Measurements from ENCODE around the gene CARD11. TPM values are rescaled to one million over a fixed set of nuclear protein-coding genes. Genes with fewer than 3 reads are reported as not detected.

CARD11 gene
- total and polyA plus RNA-seq, 8 donors, result 2.7 to 8.1 (median 3.9) TPM

- intact Hi-C loops (cut with DNase I), result no loop called here
Observed at GRCh38 chr7:2927592-2927991, 116.1 kb downstream of the CARD11 start.

GRCh38 chr7:2926896-2927405 is 116.7 kb downstream of the CARD11 start:
- Histone ChIP-seq H3K27ac (no peak overlapping the region), H3K9me3 (no peaks in the 10 kb centered on the region), H3K4me3 (no peak overlapping the region), H3K4me1 (no peaks in the 10 kb centered on the region), H3K36me3 (no peaks in the 10 kb centered on the region), H3K27me3 (peaks cover 0 to 39% of the 10 kb centered on the region in 2 donors)
- intact Hi-C loops (cut with DNase I), result no loop called here
- ATAC-seq, result no peak
- peak in 2 of 4 donors; percentile 4 to 36 for DNase-seq
- TF ChIP-seq CTCF (IDR thresholded peaks at IDR 0.05), result no peak

More at GRCh38 chr7:2927592-2927991, 116.1 kb downstream of the CARD11 start:
- Histone ChIP-seq H3K9me3 (no peaks in the 10 kb centered on the region), H3K36me3 (no peaks in the 10 kb centered on the region), H3K4me1 (no peaks in the 10 kb centered on the region), H3K27me3 (peaks cover 0 to 34% of the 10 kb centered on the region in 2 donors), H3K4me3 (no peak overlapping the region), H3K27ac (no peak overlapping the region)
- DNase-seq, result peak in 2 of 4 donors; percentile 11 to 41
- ATAC-seq, result no peak
- no peak for TF ChIP-seq CTCF (IDR thresholded peaks at IDR 0.05)

- Histone ChIP-seq H3K9me3 (no peaks in the 10 kb centered on the region), H3K36me3 (no peaks in the 10 kb centered on the region), H3K27me3 (peaks cover 0 to 39% of the 10 kb centered on the region in 2 donors), H3K4me1 (no peaks in the 10 kb centered on the region), H3K27ac (no peak overlapping the region), H3K4me3 (no peak overlapping the region)
- TF ChIP-seq CTCF (IDR thresholded peaks at IDR 0.05), result no peak
- no peak for ATAC-seq
- DNase-seq, result peak in 2 of 4 donors; percentile 18 to 41
- intact Hi-C loops (cut with DNase I), result no loop called here
Observed at GRCh38 chr7:2926120-2926895, 117.4 kb downstream of the CARD11 start.

GRCh38 chr7:2924866-2925840 is 118.5 kb downstream of the CARD11 start:
- H3K27me3 ChIP-seq, result peaks cover 0 to 38% of the 10 kb centered on the region in 2 donors
- H3K4me3 ChIP-seq, result no peak overlapping the region
- no peak for TF ChIP-seq CTCF (IDR thresholded peaks at IDR 0.05)
- intact Hi-C loops (cut with DNase I), result no loop called here
- H3K9me3 ChIP-seq, result no peaks in the 10 kb centered on the region
- no peak for ATAC-seq
- no peaks in the 10 kb centered on the region for H3K4me1 ChIP-seq
- H3K27ac ChIP-seq, result no peak overlapping the region
- H3K36me3 ChIP-seq, result no peaks in the 10 kb centered on the region
- DNase-seq, result peak; percentile 16 to 55 (median 34)

Data from left lung (tissue), 10 donors.